BE2C (cell line): ENCODE results near the gene DPYSL5.

ENCODE experiments used
- DNase-seq: peaks from one replicate; pipeline ENCODE4 v3.0.0-alpha.2; 2020
- H3K27me3 ChIP-seq: fragments of 250-450 bp; sonication (Bioruptor Pico); 2 replicates; pipeline ENCODE4 v1.5.1; 2020; ENCODE audit warnings: mild to moderate bottlenecking
- H3K36me3 ChIP-seq: fragments of 250-450 bp; sonication (Bioruptor Pico); 2 replicates; pipeline ENCODE4 v1.5.1; 2020; ENCODE audit warnings: mild to moderate bottlenecking
- H3K4me1 ChIP-seq: fragments of 250-450 bp; sonication (Bioruptor Pico); 2 replicates; pipeline ENCODE4 v1.5.1; 2020
- H3K4me3 ChIP-seq: 2 replicates; pipeline ENCODE4 v1.5.1; 2011; ENCODE audit warnings: low read depth, low read length
- H3K9me3 ChIP-seq: fragments of 250-450 bp; sonication (Bioruptor Pico); 2 replicates; pipeline ENCODE4 v1.5.1; 2020
- TF ChIP-seq, protein P1 (sequence below): IDR thresholded peaks from 2 replicates; pipeline ENCODE4 v1.5.1; 2012; ENCODE audit warnings: mild to moderate bottlenecking, low read depth, low read length

The DPYSL5 gene

DNA sequence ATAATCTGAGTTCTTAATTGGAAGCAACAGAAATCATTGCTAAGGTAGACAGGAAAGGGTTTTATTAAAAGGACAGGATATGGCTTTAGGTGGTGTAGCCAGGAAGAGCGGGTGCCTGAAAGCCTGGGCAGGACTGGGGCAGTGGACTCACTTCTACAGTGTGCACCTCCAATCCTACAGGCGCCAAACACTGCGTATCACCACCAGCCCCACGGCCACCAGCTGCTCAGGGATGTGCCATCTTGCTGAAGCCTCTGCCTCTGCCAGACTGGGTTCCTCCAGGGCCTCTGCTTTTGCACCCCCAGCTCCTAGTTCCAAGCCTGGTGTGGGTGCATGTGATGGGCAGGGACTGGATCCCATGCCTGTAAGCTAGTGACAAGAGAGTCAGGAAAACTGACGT, 29.7 kb upstream of the DPYSL5 start:
- Histone ChIP-seq H3K36me3 (no peaks in the 10 kb centered on the region), H3K4me1 (no peaks in the 10 kb centered on the region), H3K9me3 (no peaks in the 10 kb centered on the region; the same call in 1 of the 2 replicates), H3K27me3 (no peaks in the 10 kb centered on the region), H3K4me3 (no peak overlapping the region)
- TF ChIP-seq, protein P1, sequence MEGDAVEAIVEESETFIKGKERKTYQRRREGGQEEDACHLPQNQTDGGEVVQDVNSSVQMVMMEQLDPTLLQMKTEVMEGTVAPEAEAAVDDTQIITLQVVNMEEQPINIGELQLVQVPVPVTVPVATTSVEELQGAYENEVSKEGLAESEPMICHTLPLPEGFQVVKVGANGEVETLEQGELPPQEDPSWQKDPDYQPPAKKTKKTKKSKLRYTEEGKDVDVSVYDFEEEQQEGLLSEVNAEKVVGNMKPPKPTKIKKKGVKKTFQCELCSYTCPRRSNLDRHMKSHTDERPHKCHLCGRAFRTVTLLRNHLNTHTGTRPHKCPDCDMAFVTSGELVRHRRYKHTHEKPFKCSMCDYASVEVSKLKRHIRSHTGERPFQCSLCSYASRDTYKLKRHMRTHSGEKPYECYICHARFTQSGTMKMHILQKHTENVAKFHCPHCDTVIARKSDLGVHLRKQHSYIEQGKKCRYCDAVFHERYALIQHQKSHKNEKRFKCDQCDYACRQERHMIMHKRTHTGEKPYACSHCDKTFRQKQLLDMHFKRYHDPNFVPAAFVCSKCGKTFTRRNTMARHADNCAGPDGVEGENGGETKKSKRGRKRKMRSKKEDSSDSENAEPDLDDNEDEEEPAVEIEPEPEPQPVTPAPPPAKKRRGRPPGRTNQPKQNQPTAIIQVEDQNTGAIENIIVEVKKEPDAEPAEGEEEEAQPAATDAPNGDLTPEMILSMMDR, result no peak
- no peak for DNase-seq

DNA sequence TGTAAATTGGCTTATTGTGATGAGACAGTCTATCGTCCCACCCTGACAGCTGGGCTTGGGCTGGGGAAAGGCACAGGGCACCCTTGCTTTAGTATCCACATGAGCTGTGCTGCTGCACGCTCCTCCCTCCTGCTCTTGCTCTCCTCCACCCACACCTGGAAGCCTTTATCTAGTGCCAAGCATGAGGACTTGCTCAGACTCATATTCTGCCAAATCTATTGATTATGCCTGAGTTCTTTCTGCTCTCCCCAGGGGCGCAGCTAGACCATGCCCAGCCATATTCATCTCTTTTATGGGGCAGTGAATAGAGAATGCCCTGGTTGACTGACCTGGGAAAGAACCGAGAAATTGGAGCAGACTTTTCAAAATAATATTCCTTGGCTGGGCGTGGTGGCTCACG, 29.0 kb upstream of the DPYSL5 start:
- TF ChIP-seq, protein P1, result no peak
- H3K9me3 ChIP-seq, result no peaks in the 10 kb centered on the region; the same call in 1 of the 2 replicates
- H3K4me3 ChIP-seq, result no peak overlapping the region
- no peaks in the 10 kb centered on the region for H3K27me3 ChIP-seq
- H3K4me1 ChIP-seq, result no peaks in the 10 kb centered on the region
- DNase-seq, result no peak
- H3K36me3 ChIP-seq, result no peaks in the 10 kb centered on the region

DNA sequence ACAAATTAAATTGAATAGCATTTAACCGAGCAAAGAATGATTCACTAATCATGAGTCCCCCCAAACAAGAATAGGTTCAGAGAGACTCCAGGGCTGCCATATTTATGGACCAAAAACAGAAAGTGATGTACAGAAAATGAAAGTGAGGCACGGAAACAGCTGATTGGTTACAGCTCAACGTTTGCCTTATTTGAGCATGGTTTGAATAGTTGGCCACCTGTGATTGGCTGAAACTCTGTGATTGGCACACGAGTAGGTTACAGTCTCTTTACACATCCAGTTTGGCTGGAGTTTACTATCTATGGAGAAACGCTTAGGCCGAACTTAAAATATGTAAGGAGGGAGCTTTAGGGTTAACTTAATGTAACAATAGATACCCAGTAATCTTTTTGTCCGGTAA, 27.0 kb upstream of the DPYSL5 start:
- Histone ChIP-seq H3K4me3 (no peak overlapping the region), H3K9me3 (no peaks in the 10 kb centered on the region), H3K27me3 (no peaks in the 10 kb centered on the region), H3K36me3 (no peaks in the 10 kb centered on the region), H3K4me1 (no peaks in the 10 kb centered on the region)
- DNase-seq, result no peak
- TF ChIP-seq, protein P1, result no peak

DNA sequence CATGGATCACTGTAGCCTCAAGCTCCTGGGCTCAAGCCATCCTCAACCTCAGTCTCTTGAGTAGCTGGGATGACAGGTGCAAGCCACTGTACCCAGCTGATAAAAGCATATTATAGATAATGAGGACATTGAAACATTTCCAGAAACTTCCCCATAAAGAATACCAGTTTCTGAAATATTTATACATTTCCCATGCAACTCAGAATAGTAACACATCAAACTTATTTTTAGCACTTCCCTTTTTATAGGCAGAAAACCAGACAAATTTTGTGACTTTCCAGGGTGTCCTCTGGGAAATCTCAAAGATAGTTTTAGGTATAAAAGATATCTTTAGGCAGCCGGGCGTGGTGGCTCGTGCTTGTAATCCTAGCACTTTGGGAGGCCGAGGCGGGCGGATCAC, 25.1 kb upstream of the DPYSL5 start:
- no peaks in the 10 kb centered on the region for H3K9me3 ChIP-seq
- no peaks in the 10 kb centered on the region for H3K4me1 ChIP-seq

DNA sequence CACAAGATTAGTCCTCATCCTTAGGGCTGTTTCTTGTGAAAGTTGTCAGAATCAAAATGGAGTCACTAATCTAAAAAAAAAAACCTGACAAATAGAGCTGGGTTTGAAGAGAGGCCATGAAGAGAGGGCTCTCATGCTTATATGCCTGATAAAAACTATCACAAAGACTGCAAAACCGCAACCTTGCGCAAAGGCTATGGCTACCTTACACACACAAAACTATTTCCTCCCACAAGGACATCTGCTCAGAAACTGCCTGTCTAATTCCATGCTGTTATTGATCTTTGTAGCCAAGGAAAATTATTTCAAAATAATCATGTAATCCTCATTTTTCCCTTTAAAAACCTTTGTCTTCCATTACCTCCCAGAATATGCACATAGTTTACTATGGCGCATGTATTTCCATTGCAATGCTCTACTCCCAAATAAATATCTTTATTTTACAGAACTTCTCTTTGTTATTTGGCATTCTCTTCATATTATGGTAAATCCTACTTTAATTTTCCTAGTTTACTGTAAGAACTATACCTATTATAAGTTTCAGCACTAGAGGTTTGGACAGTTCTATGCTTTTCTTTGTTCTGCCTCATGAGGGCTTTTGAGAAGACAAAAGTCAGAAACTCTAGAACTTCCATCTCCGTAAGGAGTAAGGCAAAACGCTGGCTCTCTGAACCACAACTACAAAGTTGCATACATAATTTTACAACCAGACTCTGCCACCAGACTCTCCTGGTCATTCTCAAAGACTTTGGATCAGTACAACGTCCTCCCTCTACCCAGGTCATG, 9.6 kb upstream of the DPYSL5 start:
- Histone ChIP-seq H3K36me3 (no peaks in the 10 kb centered on the region), H3K27me3 (no peaks in the 10 kb centered on the region), H3K4me1 (no peaks in the 10 kb centered on the region), H3K4me3 (no peak overlapping the region), H3K9me3 (no peaks in the 10 kb centered on the region)
- TF ChIP-seq, protein P1, result no peak
- DNase-seq, result no peak

More for the DNA sequence above, 25.1 kb upstream of the DPYSL5 start:
- Histone ChIP-seq H3K36me3 (no peaks in the 10 kb centered on the region), H3K27me3 (no peaks in the 10 kb centered on the region), H3K4me3 (no peak overlapping the region)
- DNase-seq, result no peak
- TF ChIP-seq, protein P1, result no peak

DNA sequence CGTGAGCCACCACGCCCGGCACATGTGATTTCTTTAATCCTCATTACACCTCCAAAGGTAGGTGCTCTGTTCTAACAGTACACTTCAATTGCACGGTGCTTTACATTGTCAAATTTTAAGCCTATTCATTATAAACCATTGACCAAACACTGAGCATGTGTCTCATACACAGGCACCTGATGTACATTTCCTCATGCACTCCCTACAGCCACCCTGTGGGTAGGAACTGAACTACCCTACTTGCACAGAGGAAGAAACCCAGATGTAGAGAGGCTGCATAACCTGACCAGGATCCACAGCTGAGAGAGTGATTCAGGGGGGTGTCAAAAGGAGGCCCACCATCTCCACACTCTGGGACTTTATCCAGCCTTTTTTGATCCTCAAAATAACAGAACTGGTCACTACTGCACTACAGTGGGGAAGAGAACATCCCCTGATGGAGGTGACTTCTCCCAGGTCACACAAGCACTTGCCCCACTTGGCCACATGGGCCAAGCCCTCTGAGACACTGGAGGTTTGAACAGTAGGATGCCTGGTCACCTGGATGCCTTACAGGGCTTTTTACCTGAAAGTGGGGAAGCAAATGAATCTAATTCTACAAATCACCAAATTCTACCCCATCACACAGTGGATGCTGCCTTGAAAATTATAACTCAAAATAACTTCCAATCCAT, 6.9 kb upstream of the DPYSL5 start:
- Histone ChIP-seq H3K36me3 (no peaks in the 10 kb centered on the region), H3K4me3 (no peak overlapping the region), H3K27me3 (no peaks in the 10 kb centered on the region), H3K9me3 (no peaks in the 10 kb centered on the region), H3K4me1 (no peaks in the 10 kb centered on the region)
- TF ChIP-seq, protein P1, result peak; percentile 52
- peak; percentile 28 for DNase-seq
